ENCODE results near the gene IPCEF1.

The IPCEF1 gene

DNA sequence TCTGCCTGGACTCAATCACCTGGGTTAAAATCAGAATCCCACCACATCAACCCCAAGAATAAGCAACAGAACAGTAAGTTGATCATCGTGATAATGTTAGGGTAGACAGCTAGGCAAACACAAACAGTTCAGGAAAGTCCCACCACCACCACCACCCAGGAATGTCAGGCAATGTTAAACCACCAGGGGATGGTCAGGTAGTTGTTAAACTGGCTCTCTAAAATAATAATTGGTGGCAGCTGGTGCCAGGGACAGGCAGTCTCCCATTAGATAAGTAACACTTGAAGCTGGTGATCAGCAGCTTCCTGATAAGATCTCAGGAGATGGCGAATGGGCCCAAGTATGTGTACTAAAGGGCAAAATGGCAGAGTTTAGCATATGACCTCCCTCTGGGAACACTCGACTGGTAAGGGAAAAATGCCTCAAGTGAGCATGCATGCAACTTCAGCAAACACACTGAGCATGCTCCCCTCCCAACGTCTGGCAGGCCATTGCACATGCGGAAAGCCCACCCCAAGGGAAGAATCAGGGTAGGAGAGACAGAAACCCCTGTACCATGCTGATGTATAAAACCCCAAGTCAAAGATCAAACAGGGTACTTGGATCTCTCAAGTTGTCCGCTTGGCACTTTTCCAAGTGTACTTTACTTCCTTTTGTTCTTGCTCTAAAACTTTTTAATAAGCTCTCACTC, 66.6 kb downstream of the IPCEF1 start:
- DNase-seq: no peak

DNA sequence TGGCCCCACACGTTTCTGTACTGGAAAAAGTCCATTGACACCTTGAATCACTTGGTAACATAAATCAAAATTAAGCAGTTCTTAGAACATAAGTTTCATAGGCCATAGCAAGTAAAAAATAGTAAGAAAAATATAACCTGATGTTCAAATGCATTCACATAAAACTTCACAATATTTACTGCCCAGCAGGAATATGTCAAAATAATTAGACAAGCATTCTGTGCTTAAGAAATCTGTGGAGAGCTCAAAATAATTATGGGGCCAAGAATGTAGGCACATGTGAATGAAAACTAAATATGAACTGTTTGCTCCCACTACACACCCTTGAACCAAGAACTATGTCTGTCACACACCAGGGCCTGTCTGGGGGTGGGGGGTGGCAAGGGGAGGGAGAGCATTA, 70.8 kb downstream of the IPCEF1 start:
- DNase-seq: no peak

DNA sequence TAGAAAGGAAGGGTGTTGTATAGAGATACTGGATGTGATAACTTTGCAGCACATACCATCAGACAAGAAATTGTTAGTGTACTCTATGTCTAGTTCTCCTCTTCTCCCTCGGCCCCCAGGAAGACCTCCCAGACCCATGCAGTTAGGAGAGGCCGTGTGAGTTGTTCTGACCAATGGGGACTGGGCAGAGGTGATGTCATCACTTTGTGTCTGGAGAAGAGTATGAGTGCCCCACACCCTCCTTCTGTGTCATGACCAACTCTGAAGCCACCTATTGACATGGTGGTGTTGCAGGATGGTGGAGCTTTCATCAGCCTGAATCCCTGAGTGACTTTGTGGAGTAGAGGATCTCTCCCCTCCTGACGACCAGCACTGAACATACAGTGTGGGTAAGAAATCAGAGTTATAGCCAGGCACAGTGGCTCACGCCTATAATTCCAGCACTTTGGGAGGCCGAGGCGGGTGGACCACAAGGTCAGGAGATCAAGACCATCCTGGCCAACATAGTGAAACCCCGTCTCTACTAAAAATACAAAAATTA, 72.2 kb downstream of the IPCEF1 start:
- DNase-seq: no peak

DNA sequence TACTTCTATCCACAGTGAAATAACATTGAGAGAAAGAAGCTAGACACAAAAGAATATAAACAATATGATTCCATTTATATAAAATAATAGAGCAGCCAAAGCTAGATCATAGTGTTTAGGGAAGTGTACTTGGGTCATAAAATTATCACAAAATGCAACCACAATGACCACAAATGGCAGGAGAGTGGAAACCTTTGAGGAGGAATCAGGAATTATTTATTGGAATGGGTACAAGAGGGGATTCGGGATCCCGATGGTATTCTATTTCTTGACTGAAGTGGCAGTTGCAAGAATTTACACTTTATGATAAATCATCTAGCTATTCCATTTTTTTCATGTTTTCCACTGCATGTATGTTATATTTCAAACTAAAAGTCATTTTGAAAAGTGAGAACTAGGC, 76.1 kb downstream of the IPCEF1 start:
- DNase-seq: no peak

DNA sequence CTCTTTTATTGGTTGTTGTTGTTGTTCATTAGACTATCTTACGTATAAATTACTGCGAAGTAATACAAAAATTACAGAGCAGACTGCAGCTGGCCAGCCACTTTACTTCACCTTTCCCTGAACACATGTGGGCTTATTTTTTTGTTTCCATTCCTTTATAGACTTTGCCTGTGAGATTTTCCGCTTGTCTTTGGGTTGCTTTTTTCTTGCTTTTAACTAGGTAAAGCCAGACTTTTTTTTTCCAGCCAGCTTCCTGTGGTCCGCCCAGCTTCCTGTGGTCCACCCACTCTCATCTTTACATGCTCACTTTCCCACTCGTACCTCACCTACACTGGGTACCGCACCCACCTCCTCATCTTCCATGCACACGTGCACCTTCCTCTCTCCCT, 79.0 kb downstream of the IPCEF1 start:
- DNase-seq: no peak

DNA sequence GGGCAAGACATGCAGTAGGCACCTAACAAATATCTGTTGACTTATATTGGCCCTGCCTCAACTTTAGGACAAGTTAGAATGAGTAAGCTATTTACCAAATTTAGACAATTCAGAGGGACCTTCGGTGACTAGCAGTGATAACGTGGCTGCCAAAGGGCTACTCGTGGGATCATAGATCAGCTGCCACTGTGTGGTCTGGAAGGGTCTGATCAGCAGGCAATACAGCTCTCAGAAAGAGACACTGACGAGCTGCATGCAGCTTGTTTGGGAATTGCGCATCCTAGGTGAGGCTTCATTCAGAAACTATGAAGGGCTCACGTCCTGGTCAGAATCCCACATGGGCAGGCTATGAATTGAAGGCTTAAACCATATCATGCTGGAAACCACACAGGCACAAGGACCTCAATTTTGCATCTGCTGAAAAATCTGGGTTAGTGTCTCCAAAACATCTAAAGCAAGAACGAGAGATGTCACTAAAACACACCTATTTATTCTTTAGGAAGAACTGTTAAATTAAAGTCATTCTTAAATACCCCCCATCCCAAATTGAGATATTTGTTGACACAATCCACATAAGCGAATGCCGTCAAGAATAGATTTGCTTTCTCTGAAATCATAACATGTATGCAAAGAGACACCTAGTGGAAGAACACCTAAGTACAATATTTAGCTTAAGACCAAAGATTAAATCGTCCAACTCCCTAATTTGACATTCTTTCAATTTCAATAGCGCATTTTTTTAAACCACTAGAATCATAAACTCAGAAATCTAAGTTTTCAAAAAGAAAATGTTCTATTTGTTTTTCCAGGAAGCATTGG, 79.6 kb downstream of the IPCEF1 start:
- peak; percentile 63 for DNase-seq

DNA sequence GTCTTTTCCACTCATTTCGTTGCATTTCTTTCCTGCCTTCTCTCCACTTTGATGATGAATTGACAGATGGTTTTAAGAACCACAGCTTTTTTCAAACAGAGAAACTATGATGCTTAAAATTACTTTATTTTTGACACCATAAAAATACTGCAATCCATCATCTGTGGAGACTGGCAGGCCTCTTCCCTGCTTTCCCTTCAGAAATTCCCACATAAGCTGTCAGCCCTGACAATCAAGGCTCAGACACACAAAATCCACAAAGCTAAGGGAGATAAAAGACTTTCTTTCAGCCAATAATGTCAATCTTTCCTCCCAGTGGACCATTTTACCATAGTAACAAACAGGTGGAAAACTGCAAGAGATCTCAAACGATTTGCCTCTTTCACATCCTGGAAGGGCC, 82.4 kb downstream of the IPCEF1 start:
- no peak for DNase-seq

DNA sequence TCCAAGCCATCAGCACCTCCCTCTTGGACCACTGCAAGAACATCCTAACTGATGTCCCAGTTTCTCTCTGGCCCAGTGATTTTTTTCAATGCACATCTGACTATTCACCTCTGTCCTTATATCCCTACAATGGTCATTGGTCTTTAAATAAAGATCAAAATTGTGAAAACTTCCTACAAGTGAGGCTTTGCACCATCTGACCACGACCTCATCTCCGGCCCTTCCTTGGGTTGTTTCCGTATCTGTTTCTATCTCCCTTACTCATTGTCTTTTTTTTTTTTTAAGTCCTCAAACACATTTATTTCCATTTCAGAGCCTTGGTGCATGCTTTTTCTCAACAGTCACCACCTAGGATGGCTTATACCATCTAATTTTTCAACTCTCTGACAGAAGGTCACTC, 88.1 kb downstream of the IPCEF1 start:
- no peak for DNase-seq

DNA sequence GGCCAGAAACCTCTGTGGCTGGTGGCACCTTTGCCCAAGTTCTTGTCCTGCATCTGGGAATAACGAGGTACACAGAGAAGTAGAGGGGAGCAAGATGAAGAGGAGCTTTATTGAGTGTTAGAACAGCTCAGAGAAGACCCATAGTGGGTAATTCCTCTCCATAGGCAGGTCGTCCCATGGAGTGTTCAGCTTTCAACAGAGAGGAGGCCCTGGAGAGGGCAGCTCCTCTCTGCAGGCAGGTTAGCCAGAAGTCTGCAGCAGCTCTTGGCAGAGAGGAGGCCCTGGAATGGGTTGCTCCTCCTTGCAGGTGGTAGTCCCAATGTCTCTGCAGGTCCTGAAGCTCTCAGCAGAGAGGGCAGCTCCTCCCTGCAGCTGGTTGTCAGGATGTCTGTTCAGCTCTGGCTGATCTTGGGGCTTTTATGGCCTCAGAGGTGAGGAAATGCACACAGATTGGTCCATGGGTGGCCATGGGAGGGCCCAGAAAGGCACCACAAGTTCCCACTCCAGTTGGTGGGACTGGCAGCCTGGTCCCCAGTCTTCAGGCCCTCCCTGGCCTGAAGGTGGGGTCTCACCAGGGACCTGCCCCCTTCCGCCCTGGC, 89.0 kb downstream of the IPCEF1 start:
- no peak for DNase-seq

DNA sequence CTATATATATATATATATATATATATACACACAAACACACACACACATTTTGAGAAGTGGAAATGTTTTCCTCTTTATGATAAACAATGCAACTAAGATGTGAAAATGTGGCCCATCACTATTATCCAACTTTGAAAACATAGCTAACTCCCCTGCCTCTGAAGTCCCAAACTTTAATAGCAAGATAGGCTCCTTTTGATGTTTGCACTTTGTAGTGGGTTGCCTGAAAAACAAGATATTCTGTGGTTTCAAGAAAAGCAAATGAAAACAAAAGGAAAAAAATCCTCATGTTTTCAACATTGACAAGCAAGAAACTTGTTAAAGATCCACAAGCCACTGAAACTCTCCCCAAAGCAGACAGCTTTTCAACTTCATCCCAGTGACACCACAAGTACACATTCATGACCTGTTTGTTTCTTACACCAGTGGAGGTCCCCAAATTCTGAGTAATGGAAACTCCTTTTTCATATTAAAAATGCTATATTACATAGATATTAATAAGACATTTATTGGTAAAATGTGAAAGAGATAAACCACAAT, 90.0 kb downstream of the IPCEF1 start:
- no peak for DNase-seq

DNA sequence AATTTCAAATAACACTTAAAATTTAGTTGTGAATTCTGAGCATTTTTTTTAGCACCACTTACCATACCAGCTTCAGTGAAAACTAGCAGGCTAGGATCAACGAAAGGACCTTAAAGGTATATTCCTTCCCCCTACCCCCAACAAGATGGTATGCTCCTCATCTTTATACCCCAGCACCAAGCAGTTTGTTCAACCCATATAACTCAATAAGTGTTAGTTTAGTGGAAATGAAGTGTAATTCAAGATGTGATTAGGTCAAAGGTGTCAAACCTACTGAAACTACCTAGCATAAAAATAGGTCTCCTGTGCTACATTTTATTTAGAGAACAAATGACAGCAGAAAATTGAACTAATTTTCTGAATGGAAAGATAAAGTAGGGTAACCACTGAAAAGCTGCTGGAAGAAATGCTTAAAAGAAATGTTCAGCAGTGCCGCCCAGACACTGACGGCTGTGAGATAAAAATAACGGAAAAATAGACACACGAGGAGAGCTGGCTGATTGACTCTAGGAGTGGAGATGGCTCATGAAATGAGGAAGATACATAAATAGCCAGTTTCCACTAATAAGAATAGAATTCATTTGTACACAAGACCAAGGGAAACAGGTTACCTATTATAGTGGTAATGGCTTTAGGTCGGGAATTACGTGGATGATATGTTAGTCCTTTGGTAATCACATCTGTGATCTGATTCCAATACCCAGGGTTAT, 94.8 kb downstream of the IPCEF1 start:
- no peak for DNase-seq

DNA sequence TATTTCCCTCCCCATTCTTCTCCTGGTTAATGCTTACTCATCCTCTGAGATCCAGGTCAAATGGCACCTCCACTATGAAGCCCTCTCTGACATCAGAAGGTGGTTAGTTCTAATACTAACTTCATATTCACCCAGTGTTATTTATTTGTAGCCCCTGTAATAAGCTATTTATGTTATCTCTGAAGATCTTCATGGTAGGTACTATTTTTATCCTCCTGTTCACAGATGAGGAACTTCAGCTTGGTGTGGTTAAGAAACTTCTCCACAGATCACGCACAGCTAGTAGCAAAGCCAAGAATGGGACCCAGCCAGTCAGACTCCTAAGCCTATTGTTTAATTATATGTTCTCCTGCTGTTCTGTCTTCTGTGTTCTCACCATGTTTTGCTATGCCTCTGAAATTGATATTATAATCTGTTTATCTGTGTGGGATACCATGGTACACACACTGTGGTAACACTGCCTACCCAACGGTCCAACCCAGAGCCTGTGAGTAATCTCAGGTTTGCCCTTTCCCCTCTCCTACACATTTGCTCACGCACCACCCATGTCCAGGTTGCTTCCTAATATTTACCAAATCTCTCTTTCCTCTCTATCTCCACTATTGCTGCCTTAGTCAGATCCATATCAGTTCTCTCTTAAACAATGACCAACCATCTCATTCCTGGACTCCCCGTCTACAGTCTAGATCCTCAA, 98.4 kb downstream of the IPCEF1 start:
- no peak for DNase-seq

DNA sequence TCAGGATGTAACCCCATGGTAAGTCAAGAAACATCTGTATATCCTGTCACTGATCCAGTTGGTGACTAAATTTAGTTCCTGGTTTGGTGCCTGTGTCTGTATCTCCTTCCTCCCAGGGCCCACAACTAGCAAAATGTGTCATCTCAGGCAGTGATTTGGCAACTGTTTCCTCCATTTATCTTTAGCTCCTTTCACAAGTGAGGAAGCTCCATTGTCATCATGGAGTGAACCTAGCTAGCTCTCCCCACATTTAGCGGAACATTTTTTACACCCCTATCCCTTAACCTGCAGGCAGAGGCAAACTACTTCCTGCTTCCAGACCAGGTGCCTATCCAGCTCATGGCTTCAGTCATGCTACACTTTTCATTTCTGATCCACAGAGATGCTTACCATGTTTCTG, 99.5 kb downstream of the IPCEF1 start:
- no peak for DNase-seq

DNA sequence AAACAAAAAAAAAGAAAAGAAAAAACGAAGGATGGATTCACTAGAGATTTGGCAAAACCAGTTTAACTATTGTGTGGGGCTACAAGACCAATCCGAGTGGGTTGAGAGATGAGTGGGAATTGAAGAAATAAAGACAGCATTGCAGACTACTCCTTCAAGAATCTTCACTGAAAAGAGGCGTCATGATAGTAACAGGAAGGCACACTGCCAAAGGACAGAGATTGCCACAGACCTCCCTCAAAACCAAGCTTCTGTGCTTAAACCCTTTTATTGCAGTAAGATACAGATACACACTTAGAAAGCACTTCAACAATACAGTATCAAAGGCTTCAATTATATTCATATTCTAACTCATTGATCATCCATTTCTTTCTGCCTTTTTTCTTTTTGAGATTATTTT, 103.9 kb downstream of the IPCEF1 start:
- DNase-seq: no peak

DNA sequence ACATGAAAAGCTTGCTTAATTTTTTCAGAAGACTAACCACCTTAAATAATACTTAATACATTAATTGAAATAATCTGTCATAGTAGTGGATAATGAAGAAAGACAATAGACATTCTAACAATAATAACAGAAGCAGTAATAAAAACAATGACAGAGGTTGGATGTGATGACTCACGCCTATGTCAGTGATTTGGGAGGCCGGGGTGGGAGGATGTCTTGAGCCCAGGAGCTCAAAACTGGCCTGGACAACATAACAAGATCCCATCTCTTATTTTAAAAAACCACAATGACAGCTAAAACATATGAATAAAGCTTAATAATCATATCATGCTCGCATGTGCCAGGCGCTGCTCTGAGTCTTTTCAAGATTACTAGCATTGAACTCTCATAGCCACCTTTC, 105.5 kb downstream of the IPCEF1 start:
- no peak for DNase-seq

DNA sequence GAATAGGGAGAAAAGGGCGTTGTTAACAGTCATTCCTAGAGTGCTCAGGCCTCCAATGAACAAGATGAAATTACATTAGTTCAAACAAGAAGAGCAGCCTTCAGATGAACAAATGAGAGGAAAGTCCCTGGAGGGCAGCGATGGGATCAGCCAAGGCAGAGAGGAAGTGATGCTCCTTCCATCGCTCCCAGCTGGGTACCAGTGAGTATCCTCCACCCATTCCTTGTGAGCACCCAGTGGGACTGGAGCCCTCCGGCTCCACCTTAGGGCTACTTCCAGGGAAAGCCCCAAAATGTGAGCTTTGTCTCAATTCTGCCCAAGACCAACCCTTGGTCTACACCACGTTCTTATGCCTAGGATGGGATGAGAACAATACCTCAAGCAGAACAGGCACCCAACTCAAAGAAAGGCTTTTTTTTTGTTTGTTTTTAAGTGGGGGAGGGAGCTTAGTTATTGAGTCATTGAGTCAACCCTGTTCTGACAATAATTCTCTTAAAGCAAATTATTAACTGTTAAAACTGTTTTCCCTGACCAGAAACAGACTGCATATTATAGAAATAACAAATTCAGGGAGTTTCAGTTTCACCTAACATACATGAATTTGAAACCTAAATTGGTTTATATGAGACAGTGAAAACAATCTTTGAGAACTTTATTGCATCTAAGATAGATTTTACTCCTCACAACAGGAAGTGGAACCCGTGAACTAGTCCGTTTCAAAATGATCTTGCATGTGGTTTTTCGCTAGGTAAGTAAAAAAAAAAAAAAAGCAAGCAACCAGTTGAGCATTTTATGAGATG, 106.9 kb downstream of the IPCEF1 start:
- no peak for DNase-seq

DNA sequence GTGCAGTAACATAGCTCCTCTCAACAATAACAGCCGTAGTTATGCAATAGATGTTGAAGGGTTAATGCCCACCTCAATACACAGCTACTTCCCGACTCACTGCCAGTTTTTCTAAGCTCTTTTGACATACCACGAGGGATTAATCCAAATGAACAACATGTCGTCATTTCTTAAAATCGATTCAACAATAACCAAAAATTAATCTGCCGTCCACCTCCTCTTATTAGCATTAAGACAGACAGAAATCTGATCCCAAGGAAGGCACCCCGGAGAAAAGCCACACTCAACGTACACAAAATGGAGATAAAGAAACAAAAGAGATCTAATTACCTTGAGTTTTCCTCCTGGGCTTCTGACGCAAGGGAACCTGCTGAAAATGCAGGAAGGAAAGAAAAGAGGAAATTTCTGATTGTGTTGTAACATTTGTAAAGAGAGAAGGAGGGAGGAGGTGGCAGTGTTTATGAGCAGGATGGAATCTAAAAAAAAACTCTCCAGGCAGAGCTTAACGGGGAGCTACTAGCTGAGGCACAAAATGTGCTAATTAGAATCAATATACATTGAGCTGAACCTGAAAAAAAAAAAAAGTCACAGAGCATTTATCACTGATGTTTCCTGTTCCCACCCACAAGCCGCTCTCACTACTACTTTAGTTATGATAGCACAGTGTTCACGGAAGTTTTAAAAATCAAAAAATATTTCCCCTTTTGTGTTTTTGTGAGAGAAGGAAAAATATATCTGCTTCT, 109.3 kb downstream of the IPCEF1 start:
- DNase-seq: peak; percentile 60

DNA sequence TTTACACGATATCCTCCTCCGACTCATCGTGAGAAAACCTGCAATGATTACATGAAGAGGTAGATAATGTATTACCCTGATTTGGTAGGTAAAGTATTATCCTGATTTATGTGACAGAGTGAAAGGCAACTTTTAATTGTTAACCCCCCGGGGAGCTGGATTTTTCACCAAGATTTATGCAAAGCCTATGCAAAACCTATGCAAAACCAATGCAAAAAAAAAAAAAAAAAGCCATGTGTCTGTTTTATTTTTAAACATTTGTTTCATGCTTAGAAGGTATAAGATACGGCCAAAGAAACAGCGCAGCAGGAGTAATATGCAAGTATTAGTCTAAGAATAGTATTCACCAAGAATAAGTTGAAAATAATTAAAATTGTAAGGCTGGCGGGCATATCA, 109.9 kb downstream of the IPCEF1 start:
- DNase-seq: peak; percentile 92

DNA sequence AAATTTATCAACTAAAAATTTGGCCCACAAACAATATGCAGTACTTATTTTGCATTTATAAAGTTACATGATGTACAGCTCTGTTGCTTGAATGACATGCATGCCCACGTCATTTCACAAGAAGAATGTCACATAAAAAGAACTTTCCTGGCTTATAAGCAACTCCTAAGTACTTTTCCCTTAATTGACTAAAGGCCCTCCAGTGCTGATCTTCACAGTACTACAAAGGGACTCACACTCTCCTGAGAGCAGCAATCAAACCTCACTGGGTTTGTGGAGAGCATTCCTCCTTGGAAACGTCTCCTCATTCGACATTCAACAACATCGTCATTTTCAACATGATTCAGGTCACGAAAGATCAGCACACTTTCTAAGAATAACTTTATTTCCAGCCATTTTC, 111.1 kb downstream of the IPCEF1 start:
- peak; percentile 18 for DNase-seq
